Neural cell (in vitro differentiated cells): ENCODE data around the gene CIAO1.

Source experiments
- CTCF ChIP-seq: fragments of 450-650 bp; IDR thresholded peaks from 2 replicates; pipeline ENCODE4 v1.5.1; 2014; ENCODE audit warnings: antibody characterized with exemption, mild to moderate bottlenecking, moderate library complexity; ENCODE audit not compliant: poor library complexity, severe bottlenecking
- POLR2AphosphoS5 ChIP-seq: IDR thresholded peaks from 2 replicates; pipeline ENCODE4 v1.6.1; 2012

GRCh38 chr2:96296925-96297324 is 30.9 kb downstream of the CIAO1 start:
- no peak for TF ChIP-seq CTCF
- no peak for TF ChIP-seq POLR2AphosphoS5
